ENCODE results near the gene CROCC2.

Gene CROCC2

GRCh38 chr2:240948905-240949790 lies 43.0 kb downstream of the CROCC2 start:
- no peaks in the 10 kb centered on the region for H3K9me3 ChIP-seq (ENCODE audit: control insufficient read depth, low read length)
- H3K36me3 ChIP-seq (ENCODE audit: control insufficient read depth, insufficient read depth, low read length), result no peaks in the 10 kb centered on the region
- no peak overlapping the region for H3K4me3 ChIP-seq (ENCODE audit: extremely low read depth, insufficient read depth, low read length, poor library complexity, severe bottlenecking)
- no peaks in the 10 kb centered on the region for H3K4me1 ChIP-seq (ENCODE audit: control insufficient read depth, insufficient read depth, low read length, poor library complexity, severe bottlenecking)
- no peak overlapping the region for H3K27ac ChIP-seq (ENCODE audit: low read depth, low read length, severe bottlenecking)
- WGBS, 2 experiments (ENCODE audit: insufficient coverage in 2 of 2), result 86% methylated on average over 22 of the region's 23 CpGs

- Histone ChIP-seq H3K4me3 (ENCODE audit: extremely low read depth, insufficient read depth, low read length, poor library complexity, severe bottlenecking) (no peak overlapping the region), H3K36me3 (ENCODE audit: control insufficient read depth, insufficient read depth, low read length) (no peaks in the 10 kb centered on the region), H3K27ac (ENCODE audit: low read depth, low read length, severe bottlenecking) (no peak overlapping the region), H3K4me1 (ENCODE audit: control insufficient read depth, insufficient read depth, low read length, poor library complexity, severe bottlenecking) (no peaks in the 10 kb centered on the region), H3K9me3 (ENCODE audit: control insufficient read depth, low read length) (no peaks in the 10 kb centered on the region)
- WGBS, 2 experiments (ENCODE audit: insufficient coverage in 2 of 2), result 76 to 85% methylated on average over 10 to 14 of the region's 14 CpGs
Observed at GRCh38 chr2:240949791-240950705, 43.9 kb downstream of the CROCC2 start.

GRCh38 chr2:240951045-240951594 lies 45.0 kb downstream of the CROCC2 start:
- Histone ChIP-seq H3K27ac (ENCODE audit: low read depth, low read length, severe bottlenecking) (no peak overlapping the region), H3K36me3 (ENCODE audit: control insufficient read depth, insufficient read depth, low read length) (no peaks in the 10 kb centered on the region), H3K9me3 (ENCODE audit: control insufficient read depth, low read length) (no peaks in the 10 kb centered on the region), H3K4me1 (ENCODE audit: control insufficient read depth, insufficient read depth, low read length, poor library complexity, severe bottlenecking) (no peaks in the 10 kb centered on the region), H3K4me3 (ENCODE audit: extremely low read depth, insufficient read depth, low read length, poor library complexity, severe bottlenecking) (no peak overlapping the region)
- 85 to 94% methylated on average over 3 of the region's 3 CpGs for WGBS, 2 experiments (ENCODE audit: insufficient coverage in 2 of 2)

- Histone ChIP-seq H3K4me1 (ENCODE audit: control insufficient read depth, insufficient read depth, low read length, poor library complexity, severe bottlenecking) (no peaks in the 10 kb centered on the region), H3K9me3 (ENCODE audit: control insufficient read depth, low read length) (no peaks in the 10 kb centered on the region), H3K36me3 (ENCODE audit: control insufficient read depth, insufficient read depth, low read length) (no peaks in the 10 kb centered on the region), H3K27ac (ENCODE audit: low read depth, low read length, severe bottlenecking) (no peak overlapping the region), H3K4me3 (ENCODE audit: extremely low read depth, insufficient read depth, low read length, poor library complexity, severe bottlenecking) (no peak overlapping the region)
- 87 to 94% methylated on average over 13 of the region's 14 CpGs for WGBS, 2 experiments (ENCODE audit: insufficient coverage in 2 of 2)
Observed at GRCh38 chr2:240952496-240953246, 46.5 kb downstream of the CROCC2 start.

GRCh38 chr2:240953426-240954410 lies 47.6 kb downstream of the CROCC2 start:
- no peak overlapping the region for H3K4me3 ChIP-seq (ENCODE audit: extremely low read depth, insufficient read depth, low read length, poor library complexity, severe bottlenecking)
- H3K4me1 ChIP-seq (ENCODE audit: control insufficient read depth, insufficient read depth, low read length, poor library complexity, severe bottlenecking), result no peaks in the 10 kb centered on the region
- H3K27ac ChIP-seq (ENCODE audit: low read depth, low read length, severe bottlenecking), result no peak overlapping the region
- no peaks in the 10 kb centered on the region for H3K36me3 ChIP-seq (ENCODE audit: control insufficient read depth, insufficient read depth, low read length)
- WGBS, 2 experiments (ENCODE audit: insufficient coverage in 2 of 2), result 87 to 88% methylated on average over 6 to 9 of the region's 14 CpGs
- no peaks in the 10 kb centered on the region for H3K9me3 ChIP-seq (ENCODE audit: control insufficient read depth, low read length)

GRCh38 chr2:240954436-240955305 lies 48.5 kb downstream of the CROCC2 start:
- Histone ChIP-seq H3K4me1 (ENCODE audit: control insufficient read depth, insufficient read depth, low read length, poor library complexity, severe bottlenecking) (no peaks in the 10 kb centered on the region), H3K36me3 (ENCODE audit: control insufficient read depth, insufficient read depth, low read length) (no peaks in the 10 kb centered on the region), H3K9me3 (ENCODE audit: control insufficient read depth, low read length) (no peaks in the 10 kb centered on the region), H3K4me3 (ENCODE audit: extremely low read depth, insufficient read depth, low read length, poor library complexity, severe bottlenecking) (no peak overlapping the region), H3K27ac (ENCODE audit: low read depth, low read length, severe bottlenecking) (no peak overlapping the region)
- 55 to 57% methylated on average over 12 to 13 of the region's 15 CpGs for WGBS, 2 experiments (ENCODE audit: insufficient coverage in 2 of 2)

- no peaks in the 10 kb centered on the region for H3K9me3 ChIP-seq (ENCODE audit: control insufficient read depth, low read length)
- no peaks in the 10 kb centered on the region for H3K36me3 ChIP-seq (ENCODE audit: control insufficient read depth, insufficient read depth, low read length)
- no peaks in the 10 kb centered on the region for H3K4me1 ChIP-seq (ENCODE audit: control insufficient read depth, insufficient read depth, low read length, poor library complexity, severe bottlenecking)
- 86 to 88% methylated on average over 13 to 14 of the region's 17 CpGs for WGBS, 2 experiments (ENCODE audit: insufficient coverage in 2 of 2)
- H3K27ac ChIP-seq (ENCODE audit: low read depth, low read length, severe bottlenecking), result no peak overlapping the region
- no peak overlapping the region for H3K4me3 ChIP-seq (ENCODE audit: extremely low read depth, insufficient read depth, low read length, poor library complexity, severe bottlenecking)
Observed at GRCh38 chr2:240955306-240956170, 49.4 kb downstream of the CROCC2 start.

GRCh38 chr2:240956171-240956934 lies 50.2 kb downstream of the CROCC2 start:
- 82 to 90% methylated on average over 15 to 16 of the region's 16 CpGs for WGBS, 2 experiments (ENCODE audit: insufficient coverage in 2 of 2)
- Histone ChIP-seq H3K36me3 (ENCODE audit: control insufficient read depth, insufficient read depth, low read length) (no peaks in the 10 kb centered on the region), H3K4me3 (ENCODE audit: extremely low read depth, insufficient read depth, low read length, poor library complexity, severe bottlenecking) (no peak overlapping the region), H3K27ac (ENCODE audit: low read depth, low read length, severe bottlenecking) (no peak overlapping the region), H3K9me3 (ENCODE audit: control insufficient read depth, low read length) (no peaks in the 10 kb centered on the region), H3K4me1 (ENCODE audit: control insufficient read depth, insufficient read depth, low read length, poor library complexity, severe bottlenecking) (no peaks in the 10 kb centered on the region)

Data from mesodermal cell (in vitro differentiated cells).